NCI-H524 treated with DMSO at 0.1 percent for 48 hours (cell line): ENCODE results near the gene SLMAP.

Source experiments
- DNase-seq: peaks from one replicate; lab custom pipeline; 2025; lab: John Stamatoyannopoulos, UW

SLMAP gene

GRCh38 chr3:57961828-57962447, 205.8 kb downstream of the SLMAP start:
- DNase-seq, result no peak

GRCh38 chr3:57962448-57962834, 206.3 kb downstream of the SLMAP start:
- DNase-seq, result no peak

GRCh38 chr3:57963811-57964346, 207.8 kb downstream of the SLMAP start:
- DNase-seq, result no peak

GRCh38 chr3:57966829-57967228, 210.7 kb downstream of the SLMAP start:
- DNase-seq, result no peak

- DNase-seq, result no peak
These were observed 211.5 kb downstream of the SLMAP start for GRCh38 chr3:57967590-57967989.

GRCh38 chr3:57968501-57968900, 212.4 kb downstream of the SLMAP start:
- no peak for DNase-seq

- DNase-seq, result no peak
These were observed 215.9 kb downstream of the SLMAP start for GRCh38 chr3:57971975-57972374.

- no peak for DNase-seq
These were observed 216.5 kb downstream of the SLMAP start for GRCh38 chr3:57972531-57973111.

GRCh38 chr3:57973715-57974477, 217.8 kb downstream of the SLMAP start:
- DNase-seq, result no peak

GRCh38 chr3:57974796-57975388, 218.8 kb downstream of the SLMAP start:
- no peak for DNase-seq

- DNase-seq, result no peak
These were observed 221.7 kb downstream of the SLMAP start for GRCh38 chr3:57977818-57978235.

- DNase-seq, result no peak
These were observed 222.2 kb downstream of the SLMAP start for GRCh38 chr3:57978316-57978715.
